ENCODE results near the gene PLCD4. TPM values are rescaled to one million over a fixed set of nuclear protein-coding genes. Genes with fewer than 3 reads are reported as not detected.

The PLCD4 gene
- total and polyA plus RNA-seq, 2 of the 8 experiments (the other 6 are each of a cell fraction or from before 2014, with no cell fraction given) = 0.21 to 0.50 TPM

DNA sequence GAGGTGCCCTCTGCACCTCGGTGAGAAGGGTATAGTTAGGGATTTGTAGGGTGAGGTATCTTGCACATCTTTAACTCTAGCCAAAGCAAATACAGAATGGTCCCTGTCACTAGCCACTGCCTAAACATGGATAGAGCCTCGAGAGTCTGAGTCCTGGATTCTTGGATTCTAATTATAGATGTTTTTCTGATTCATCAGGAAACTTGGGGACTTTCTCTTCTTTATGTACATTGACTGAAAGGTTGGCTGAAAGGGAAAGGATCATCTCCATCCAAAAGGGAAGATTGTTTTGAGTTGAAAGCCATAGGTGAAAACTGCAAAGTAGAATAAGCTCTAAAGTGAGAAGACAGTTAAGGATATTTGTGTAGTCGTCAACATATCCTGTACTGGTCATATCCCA lies 72.4 kb downstream of the PLCD4 start:
- H3K14ac ChIP-seq (ENCODE audit: insufficient read length) = no peak overlapping the region
- no peak overlapping the region for H4K8ac ChIP-seq (ENCODE audit: extremely low read depth, insufficient read depth, low read length)
- H3K18ac ChIP-seq (ENCODE audit: extremely low read depth, low read length) = no peak overlapping the region
- H3K36me3 ChIP-seq (ENCODE audit: control insufficient read depth in 2 of 4, insufficient read depth in 4 of 4, low read length in 3 of 4) = peaks cover 2 to 19% (median 12%) of the 10 kb centered on the region in 4 experiments; a peak in 6 of 8 replicates
- H3K4me3 ChIP-seq (ENCODE audit: extremely low read depth in 1 of 4, insufficient read depth in 2 of 4, low read depth in 3 of 4, low read length in 4 of 4) = no peak overlapping the region
- H4K20me1 ChIP-seq (replicated peaks in 1 of 2; ENCODE audit: control insufficient read depth in 1 of 2, insufficient read depth in 2 of 2, low read length in 2 of 2) = peaks cover 0 to 3% of the 10 kb centered on the region in 2 experiments
- no peak overlapping the region for H3K27ac ChIP-seq (ENCODE audit: low read depth, low read length)
- H2BK15ac ChIP-seq (ENCODE audit: low read length) = no peak overlapping the region
- no peak overlapping the region for H3K4ac ChIP-seq (replicated peaks; ENCODE audit: insufficient read length, low read depth, low read length)
- no peaks in the 10 kb centered on the region for H3K9me3 ChIP-seq (ENCODE audit: insufficient read depth in 2 of 2, low read depth in 1 of 2, low read length in 1 of 2)
- no peak overlapping the region for H3K9ac ChIP-seq (replicated peaks in 1 of 4; ENCODE audit: extremely low read depth in 1 of 4, low read depth in 3 of 4, low read length in 3 of 4)
- CTCF ChIA-PET (ENCODE audit: partially characterized antibody) = no interaction called here
- POLR2A ChIA-PET (ENCODE audit: partially characterized antibody) = interaction anchor here (2.5 kb wide), 1 partner anchor 8 kb away, joined by 7 read pairs; the partner anchor contains the start of genes RNF25 and STK36
- H3K23ac ChIP-seq (ENCODE audit: insufficient read length) = no peak overlapping the region
- H2AK5ac ChIP-seq (ENCODE audit: low read depth, low read length) = no peak overlapping the region
- no peak overlapping the region for H2BK120ac ChIP-seq (replicated peaks; ENCODE audit: low read depth, low read length)
- H2BK5ac ChIP-seq (ENCODE audit: low read depth, low read length) = no peak overlapping the region
- DNase-seq (ENCODE audit: low read depth in 1 of 2, low spot score in 2 of 2) (no peak), FAIRE-seq (no peak)
- no peak overlapping the region for H3K56ac ChIP-seq (replicated peaks; ENCODE audit: insufficient read length, low read depth, low read length)
- no peaks in the 10 kb centered on the region for H3K79me1 ChIP-seq (ENCODE audit: low read depth, low read length)
- H2AFZ ChIP-seq (ENCODE audit: low read length) = no peak overlapping the region
- 95% methylated on average over 3 of the region's 3 CpGs; no CpG with 5 or more reads in 1 of the 2 experiments for WGBS, 2 experiments (ENCODE audit: extremely low coverage in 1 of 2, insufficient coverage in 1 of 2, insufficient read length in 1 of 2, insufficient replicate concordance in 2 of 2, low coverage in 1 of 2, low lambda C conversion rate in 2 of 2, missing lambda C conversion rate in 1 of 2)
- H2BK12ac ChIP-seq (ENCODE audit: low read depth, low read length) = no peak overlapping the region
- TF ChIP-seq PHF8 (conservative IDR thresholded peaks at IDR 0.05; ENCODE audit: low read depth, low read length) = no peak
- TF ChIP-seq, protein P1, sequence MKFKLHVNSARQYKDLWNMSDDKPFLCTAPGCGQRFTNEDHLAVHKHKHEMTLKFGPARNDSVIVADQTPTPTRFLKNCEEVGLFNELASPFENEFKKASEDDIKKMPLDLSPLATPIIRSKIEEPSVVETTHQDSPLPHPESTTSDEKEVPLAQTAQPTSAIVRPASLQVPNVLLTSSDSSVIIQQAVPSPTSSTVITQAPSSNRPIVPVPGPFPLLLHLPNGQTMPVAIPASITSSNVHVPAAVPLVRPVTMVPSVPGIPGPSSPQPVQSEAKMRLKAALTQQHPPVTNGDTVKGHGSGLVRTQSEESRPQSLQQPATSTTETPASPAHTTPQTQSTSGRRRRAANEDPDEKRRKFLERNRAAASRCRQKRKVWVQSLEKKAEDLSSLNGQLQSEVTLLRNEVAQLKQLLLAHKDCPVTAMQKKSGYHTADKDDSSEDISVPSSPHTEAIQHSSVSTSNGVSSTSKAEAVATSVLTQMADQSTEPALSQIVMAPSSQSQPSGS (IDR thresholded peaks at IDR 0.05; ENCODE audit: low read length) = no peak
- no peak overlapping the region for H2BK20ac ChIP-seq (ENCODE audit: low read length)
- H4K5ac ChIP-seq (ENCODE audit: insufficient read length, low read depth, low read length) = no peak overlapping the region
- no peaks in the 10 kb centered on the region for H3K27me3 ChIP-seq (replicated peaks in 1 of 4; ENCODE audit: control insufficient read depth in 3 of 4, extremely low read depth in 1 of 4, insufficient read depth in 3 of 4, low read length in 3 of 4)
- no peaks in the 10 kb centered on the region for H3K4me1 ChIP-seq (replicated peaks in 1 of 4; ENCODE audit: control insufficient read depth in 3 of 4, insufficient read depth in 4 of 4, low read length in 3 of 4)
- H3K4me2 ChIP-seq (ENCODE audit: insufficient read depth in 1 of 2, low read depth in 2 of 2, low read length in 2 of 2) = no peak overlapping the region
- no peaks in the 10 kb centered on the region for H3K79me2 ChIP-seq (ENCODE audit: control insufficient read depth in 1 of 2, insufficient read depth in 2 of 2, low read length in 2 of 2)
- H4K91ac ChIP-seq (replicated peaks; ENCODE audit: insufficient read length, low read length) = no peak overlapping the region
- no peaks in the 10 kb centered on the region for H3K23me2 ChIP-seq (ENCODE audit: low read depth, low read length)
